Ammon's horn (tissue), 1 donor: ENCODE measurements around the gene MZT2A.
"Not testable (repeated sequence)": the region's sequence is repeated elsewhere in the genome, so short reads cannot be mapped to it uniquely, and the experiment has no call there.

Source experiments
- DNase-seq: peaks from one replicate; pipeline ENCODE4 v3.0.0-alpha.2; 2016; ENCODE audit warnings: low spot score

Gene MZT2A

DNA sequence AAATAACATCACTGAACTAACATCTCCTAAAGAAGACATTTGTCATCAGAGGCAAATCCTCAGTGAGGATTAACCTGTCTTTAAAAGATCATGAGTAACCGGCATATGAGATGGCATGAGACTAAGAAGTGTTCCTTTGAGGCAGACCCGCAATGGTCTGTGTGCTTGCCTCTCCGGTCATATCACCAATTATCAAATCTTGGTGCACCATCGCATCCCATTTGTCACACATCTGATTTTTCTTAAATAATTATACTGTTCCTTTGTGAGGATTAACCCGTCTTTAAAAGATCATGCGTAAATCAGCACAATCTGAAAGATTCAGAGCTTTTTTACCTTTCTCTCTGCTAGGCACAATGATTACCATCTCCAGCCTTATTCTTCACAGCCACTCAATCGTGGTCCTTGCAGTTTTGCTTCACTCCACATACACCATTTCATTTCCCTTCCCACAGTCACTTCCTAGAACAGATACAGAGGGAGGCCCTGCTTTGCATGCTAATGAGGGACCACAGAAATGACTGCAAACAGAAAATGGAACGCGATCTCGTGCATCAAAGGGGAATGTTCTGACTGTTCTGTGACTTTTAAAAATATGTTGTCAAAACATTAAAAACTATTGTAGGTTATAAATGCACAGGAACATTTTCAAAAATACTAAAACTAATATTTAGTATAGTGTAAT, 40.8 kb downstream of the MZT2A start:
- not testable (repeated sequence) for DNase-seq

- not testable (repeated sequence) for DNase-seq
Measured at GRCh38 chr2:131447981-131448380, 44.2 kb downstream of the MZT2A start.

- no peak for DNase-seq
Measured at GRCh38 chr2:131445896-131446295, 46.3 kb downstream of the MZT2A start.

DNA sequence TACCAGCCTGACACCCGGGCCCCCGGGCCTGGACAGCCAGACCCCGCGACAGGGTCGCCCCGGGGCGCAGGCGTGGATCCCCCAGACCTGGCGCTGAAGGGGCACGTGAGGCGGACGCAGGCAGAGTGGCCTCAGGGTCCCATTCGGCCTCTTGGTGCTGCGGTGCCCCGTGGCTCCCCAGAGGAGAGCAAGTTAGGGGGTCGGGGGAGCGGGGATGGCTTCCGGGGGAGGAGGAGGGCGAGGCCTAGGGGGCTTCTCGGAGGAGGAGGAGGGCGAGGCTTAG, 46.7 kb downstream of the MZT2A start:
- not testable (repeated sequence) for DNase-seq

DNA sequence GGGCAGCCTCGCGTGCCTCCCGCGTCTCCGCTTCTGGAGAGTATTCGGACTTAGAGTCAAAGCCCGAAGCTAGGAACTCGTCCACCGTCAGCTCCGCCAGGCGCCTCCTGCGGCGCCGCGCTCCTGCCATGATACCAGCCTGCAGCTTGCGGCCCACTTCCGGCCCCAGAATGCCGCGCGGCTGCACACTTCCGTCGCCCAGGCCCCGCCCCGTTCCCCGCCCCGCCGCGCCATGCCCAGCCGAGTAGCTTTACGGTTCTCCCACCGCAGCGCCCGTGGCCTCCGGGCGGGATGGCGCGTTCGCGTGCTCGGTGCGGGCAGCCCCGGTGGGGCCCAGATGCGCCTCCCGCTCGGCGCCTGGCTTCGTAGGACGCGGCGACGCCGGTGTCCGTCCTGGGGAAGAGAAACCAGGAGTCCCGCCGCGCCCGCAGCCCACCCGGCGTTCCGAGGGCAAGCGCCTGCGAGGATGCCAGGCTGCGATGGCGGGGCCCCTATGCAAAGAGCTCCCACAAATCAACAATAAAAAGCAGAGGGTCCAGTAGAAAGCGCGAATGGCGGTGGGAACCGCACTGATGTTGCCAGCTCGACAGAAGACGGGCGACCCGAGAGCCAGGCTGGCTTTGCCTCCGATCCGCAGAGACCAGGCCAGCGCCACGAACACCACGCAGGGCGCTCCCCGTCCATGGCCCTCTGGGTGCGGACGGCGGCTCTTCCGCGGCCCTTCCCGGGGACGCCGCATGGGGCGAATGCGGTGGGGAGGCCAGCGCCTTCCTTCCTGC, 47.3 kb downstream of the MZT2A start:
- DNase-seq = not testable (repeated sequence)

- DNase-seq = not testable (repeated sequence)
Measured at GRCh38 chr2:131440742-131441468, 51.3 kb downstream of the MZT2A start.
